Dermis blood vessel endothelial cell (primary cell): ENCODE measurements around the gene ZFYVE9. TPM values are rescaled to one million over a fixed set of nuclear protein-coding genes. Genes with fewer than 3 reads are reported as not detected.
A peak's percentile ranks its signal among the peaks of the same experiment; 100 is the strongest.

ENCODE experiments used
- DNase-seq: peaks from one replicate; pipeline ENCODE4 v3.0.0; 2010
- total RNA-seq: library from RNA; depleted of rRNA; stranded (reverse); fragments of >200 nt; gene quantifications from 2 replicates; pipeline ENCODE4 v1.2.3, GENCODE V29; 2014

The ZFYVE9 gene
- total RNA-seq, 1 donor from 2014 or later, result 49.4 TPM

GRCh38 chr1:52240592-52241210 lies 98.8 kb downstream of the ZFYVE9 start:
- DNase-seq, result peak; percentile 32

GRCh38 chr1:52243221-52243987 lies 101.5 kb downstream of the ZFYVE9 start:
- DNase-seq, result no peak

- DNase-seq, result no peak
Observed at GRCh38 chr1:52249831-52250230, 107.9 kb downstream of the ZFYVE9 start.

GRCh38 chr1:52253421-52253820 lies 111.5 kb downstream of the ZFYVE9 start:
- DNase-seq, result peak; percentile 4

DNA sequence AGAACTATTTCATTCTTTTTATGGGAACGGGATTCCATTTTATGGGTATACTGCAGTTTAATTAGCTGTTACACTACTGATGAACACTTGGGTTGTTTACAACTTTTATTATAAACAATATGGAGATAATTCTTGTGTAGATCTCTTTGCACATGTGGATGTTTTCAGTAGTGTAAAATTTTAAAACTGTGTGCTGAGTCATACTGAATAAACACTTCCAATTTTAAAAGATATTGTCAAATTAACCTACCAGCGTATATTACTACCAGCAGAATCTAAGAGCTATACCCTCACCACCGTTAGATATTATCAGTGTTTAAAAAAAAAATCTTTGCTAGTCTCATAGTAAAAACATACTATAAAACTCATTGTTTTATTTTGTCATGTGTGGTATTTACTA lies 118.0 kb downstream of the ZFYVE9 start:
- no peak for DNase-seq

- DNase-seq, result peak; percentile 60
Observed at GRCh38 chr1:52263153-52263910, 121.4 kb downstream of the ZFYVE9 start.

GRCh38 chr1:52264530-52265115 lies 122.7 kb downstream of the ZFYVE9 start:
- DNase-seq, result peak; percentile 7

GRCh38 chr1:52266507-52266906 lies 124.6 kb downstream of the ZFYVE9 start:
- DNase-seq, result no peak

- DNase-seq, result peak; percentile 76
Observed at GRCh38 chr1:52268372-52268771, 126.5 kb downstream of the ZFYVE9 start.

GRCh38 chr1:52281518-52281917 lies 139.6 kb downstream of the ZFYVE9 start:
- DNase-seq, result peak; percentile 70

DNA sequence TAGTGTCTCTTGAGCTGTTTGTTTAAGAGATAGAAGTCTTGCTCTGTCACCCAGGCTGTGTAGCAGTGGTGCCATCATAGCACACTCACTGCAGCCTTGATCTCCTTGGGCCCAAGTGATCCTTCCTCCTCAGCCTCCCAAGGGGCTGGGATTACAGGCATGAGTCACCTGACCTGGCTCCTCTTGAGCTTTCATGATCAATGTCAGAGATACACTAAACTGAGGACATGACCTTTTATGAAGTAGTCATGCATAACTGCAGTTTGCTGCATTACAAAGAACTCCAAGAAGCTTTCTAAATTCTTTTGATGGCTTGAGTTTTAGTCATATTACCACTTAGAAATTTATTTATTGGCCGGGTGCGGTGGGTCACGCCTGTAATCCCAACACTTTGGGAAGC lies 146.4 kb downstream of the ZFYVE9 start:
- DNase-seq, result no peak

- no peak for DNase-seq
Observed at GRCh38 chr1:52294580-52294979, 152.7 kb downstream of the ZFYVE9 start.

- peak; percentile 82 for DNase-seq
Observed at GRCh38 chr1:52296345-52296744, 154.5 kb downstream of the ZFYVE9 start.

DNA sequence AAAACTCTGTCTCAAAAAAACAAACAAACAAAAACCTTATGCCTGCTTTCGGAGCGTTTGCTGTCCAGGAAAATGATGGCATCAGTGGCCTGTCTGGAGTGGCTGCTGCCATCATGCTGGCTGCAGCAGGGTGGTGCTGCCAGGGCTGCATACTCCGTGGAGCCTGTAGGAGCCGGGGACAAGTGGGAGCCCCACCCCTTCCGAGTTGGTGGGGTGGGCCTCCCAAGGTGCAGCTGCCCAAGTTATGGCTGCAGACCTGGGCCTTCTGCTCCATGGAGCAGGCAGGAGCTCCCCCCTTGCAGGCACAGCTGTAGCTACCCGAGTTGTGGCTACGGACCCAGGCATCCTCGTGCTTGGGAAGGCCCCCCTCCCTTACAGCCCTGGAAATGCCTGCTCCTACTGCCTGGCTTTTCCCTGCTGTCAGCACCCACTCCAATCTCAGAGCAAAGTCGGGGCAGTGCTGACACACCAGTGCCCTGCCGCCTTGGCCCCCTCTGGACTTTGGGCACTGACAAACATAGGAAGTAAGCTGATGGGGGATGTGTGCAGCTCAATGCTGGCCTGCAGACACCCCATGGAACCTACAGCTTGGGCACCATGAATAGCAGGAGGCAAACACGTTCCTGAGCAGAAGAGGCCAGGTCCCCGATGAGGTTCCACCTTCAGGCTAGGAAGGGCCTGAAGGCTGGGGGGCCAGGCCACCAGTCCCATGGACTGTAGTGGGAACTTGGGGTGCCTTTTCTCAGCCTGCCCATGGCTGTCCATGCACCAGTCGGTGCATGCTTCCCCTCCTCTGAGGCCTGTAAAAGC lies 163.7 kb downstream of the ZFYVE9 start:
- no peak for DNase-seq

GRCh38 chr1:52306227-52307006 lies 164.5 kb downstream of the ZFYVE9 start:
- no peak for DNase-seq

GRCh38 chr1:52321061-52321460 lies 179.2 kb downstream of the ZFYVE9 start:
- DNase-seq, result no peak

- no peak for DNase-seq
Observed at GRCh38 chr1:52323731-52324130, 181.8 kb downstream of the ZFYVE9 start.

DNA sequence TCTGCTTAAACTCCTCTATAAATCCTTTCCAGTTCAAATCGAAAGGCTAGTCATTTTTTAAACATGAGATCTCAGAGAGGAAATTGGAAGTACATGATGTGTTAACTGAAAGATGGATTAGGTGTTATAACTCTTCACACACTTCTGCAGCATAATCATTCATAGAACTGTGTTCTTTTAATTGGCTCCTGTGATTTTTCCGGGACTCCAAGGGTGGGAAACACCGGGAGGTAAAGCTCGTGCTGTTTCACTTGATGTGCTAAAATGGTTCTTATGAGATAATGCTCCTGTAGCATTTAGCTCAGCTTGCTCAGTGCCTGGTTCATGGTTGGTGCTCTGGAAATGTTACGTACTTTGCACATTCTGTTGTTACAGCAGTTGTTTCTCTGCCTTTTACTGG lies 183.9 kb downstream of the ZFYVE9 start:
- DNase-seq, result no peak

- no peak for DNase-seq
Observed at GRCh38 chr1:52328615-52329014, 186.7 kb downstream of the ZFYVE9 start.

DNA sequence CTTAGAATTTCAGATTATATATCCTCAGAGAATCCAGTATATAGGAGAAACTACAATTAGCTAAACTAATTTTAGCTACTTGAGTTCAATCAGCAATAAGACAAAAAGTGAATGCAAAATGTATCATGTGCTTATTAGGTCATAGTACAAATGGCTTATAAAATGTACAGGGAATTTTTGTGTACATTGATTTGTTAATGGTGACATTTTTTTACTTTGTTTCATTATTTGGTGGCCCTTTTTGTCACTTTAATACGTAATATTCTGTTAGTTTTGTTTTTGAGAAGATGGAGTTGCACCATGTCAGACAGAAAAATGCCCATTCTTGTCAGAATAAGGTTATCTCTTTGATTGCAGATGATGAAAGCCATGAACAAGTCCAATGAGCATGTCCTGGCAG lies 190.5 kb downstream of the ZFYVE9 start:
- no peak for DNase-seq

GRCh38 chr1:52334906-52335528 lies 193.1 kb downstream of the ZFYVE9 start:
- no peak for DNase-seq
